NB4 (cell line): ENCODE results near the gene TACSTD2.
"Not testable (repeated sequence)": the region's sequence is repeated elsewhere in the genome, so short reads cannot be mapped to it uniquely, and the experiment has no call there.

Source experiments
- DNase-seq: peaks from one replicate; pipeline ENCODE4 v3.0.0; 2010; ENCODE audit warnings: low read depth
- H3K4me3 ChIP-seq: one replicate; pipeline ENCODE4 v1.5.1; 2011; ENCODE audit warnings: mild to moderate bottlenecking, low read depth, low read length, moderate library complexity
- CTCF ChIP-seq: IDR thresholded peaks from one replicate; pipeline ENCODE4 v1.5.1; 2012; ENCODE audit warnings: low read depth, low read length
- MAX ChIP-seq: IDR thresholded peaks from 2 replicates; pipeline ENCODE4 v1.6.1; 2011; ENCODE audit warnings: low read depth, low read length
- MYC ChIP-seq: IDR thresholded peaks from 2 replicates; pipeline ENCODE4 v1.6.1; 2011; ENCODE audit warnings: low read depth, low read length
- POLR2A ChIP-seq: IDR thresholded peaks from 2 replicates; pipeline ENCODE4 v1.6.1; 2011; ENCODE audit warnings: mild to moderate bottlenecking; ENCODE audit not compliant: insufficient read length; ENCODE audit errors: extremely low read depth

Gene TACSTD2

DNA sequence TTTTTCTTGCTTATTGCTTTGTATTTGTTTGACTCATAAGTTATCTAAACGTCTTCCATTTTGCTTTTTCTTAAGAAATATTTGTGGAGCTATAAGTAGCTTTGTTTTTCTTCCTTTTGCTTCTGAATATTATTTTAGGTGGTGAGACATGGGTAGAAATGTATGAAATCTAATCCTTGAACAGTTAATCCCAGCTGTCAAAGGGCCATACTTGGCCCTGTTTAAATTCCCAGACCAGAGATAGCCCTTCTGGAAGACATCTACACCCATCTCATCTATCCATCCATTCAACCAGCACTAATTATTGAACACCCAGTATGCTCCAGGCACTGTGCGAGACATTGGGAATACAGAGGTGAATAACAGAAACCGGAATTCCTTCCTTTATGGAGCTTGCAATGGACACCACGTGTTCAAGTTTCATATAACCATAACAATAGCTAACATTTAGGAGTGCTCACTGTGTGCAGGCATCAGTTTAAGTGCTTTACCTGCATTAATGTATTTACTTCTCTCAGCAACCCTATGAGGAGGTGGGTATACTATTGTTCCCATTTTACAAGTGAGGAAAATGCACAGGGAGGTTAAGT, 8.7 kb downstream of the TACSTD2 start:
- DNase-seq = no peak
- TF ChIP-seq POLR2A (no peak), MYC (no peak), MAX (no peak), CTCF (no peak)
- H3K4me3 ChIP-seq = no peak overlapping the region

GRCh38 chr1:58566339-58566738, 10.7 kb downstream of the TACSTD2 start:
- no peak overlapping the region for H3K4me3 ChIP-seq
- TF ChIP-seq MYC (no peak), MAX (no peak), CTCF (no peak), POLR2A (no peak)

DNA sequence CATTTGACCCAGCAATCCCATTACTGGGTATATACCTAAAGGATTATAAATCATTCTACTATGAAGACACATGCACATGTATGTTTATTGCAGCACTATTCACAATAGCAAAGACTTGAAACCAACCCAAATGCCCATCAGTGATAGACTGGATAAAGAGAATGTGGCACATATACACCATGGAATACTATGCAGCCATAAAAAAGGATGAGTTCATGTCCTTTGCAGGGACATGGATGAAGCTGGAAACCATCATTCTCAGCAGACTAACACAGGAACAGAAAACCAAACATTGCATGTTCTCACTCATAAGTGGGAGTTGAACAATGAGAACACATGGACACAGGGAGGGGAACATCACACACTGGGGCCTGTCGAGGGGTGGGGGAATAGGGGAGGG, 13.3 kb downstream of the TACSTD2 start:
- DNase-seq, H3K4me3 ChIP-seq: not testable (repeated sequence)

More at GRCh38 chr1:58566339-58566738, 10.7 kb downstream of the TACSTD2 start:
- DNase-seq = no peak

- no peak for DNase-seq
- TF ChIP-seq CTCF (no peak), MYC (no peak), MAX (no peak), POLR2A (no peak)
- no peak overlapping the region for H3K4me3 ChIP-seq
Observed at GRCh38 chr1:58561633-58562032, 15.4 kb downstream of the TACSTD2 start.

DNA sequence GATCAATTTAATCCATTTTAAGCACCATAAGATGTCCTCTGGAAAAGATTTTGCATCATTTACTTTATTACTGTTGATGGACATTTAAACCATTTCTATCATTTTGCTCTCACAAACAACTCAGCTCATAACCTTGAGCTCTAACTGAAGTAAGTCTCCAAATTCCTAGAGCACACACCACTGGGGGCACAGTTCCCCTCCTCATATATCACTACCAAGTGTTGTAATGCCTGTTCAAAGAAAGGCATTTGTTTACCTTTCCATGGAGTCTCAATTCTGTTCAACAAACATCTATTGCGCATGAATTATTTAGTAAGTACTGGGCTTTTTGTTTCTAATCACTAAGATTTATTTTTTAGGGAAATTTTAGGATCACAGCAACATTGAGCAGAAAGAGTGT, 21.7 kb downstream of the TACSTD2 start:
- TF ChIP-seq MAX = no peak
- no peak for TF ChIP-seq MYC
- TF ChIP-seq POLR2A = no peak
- no peak for TF ChIP-seq CTCF
- no peak overlapping the region for H3K4me3 ChIP-seq
- no peak for DNase-seq

- DNase-seq = no peak
- H3K4me3 ChIP-seq = no peak overlapping the region
- TF ChIP-seq POLR2A (no peak), MAX (no peak)
Observed at GRCh38 chr1:58551186-58552140, 25.6 kb downstream of the TACSTD2 start.

- H3K4me3 ChIP-seq, DNase-seq: not testable (repeated sequence)
Observed at GRCh38 chr1:58549291-58549690, 27.8 kb downstream of the TACSTD2 start.
